ENCODE measurements around the gene ARID5B.

DNA sequence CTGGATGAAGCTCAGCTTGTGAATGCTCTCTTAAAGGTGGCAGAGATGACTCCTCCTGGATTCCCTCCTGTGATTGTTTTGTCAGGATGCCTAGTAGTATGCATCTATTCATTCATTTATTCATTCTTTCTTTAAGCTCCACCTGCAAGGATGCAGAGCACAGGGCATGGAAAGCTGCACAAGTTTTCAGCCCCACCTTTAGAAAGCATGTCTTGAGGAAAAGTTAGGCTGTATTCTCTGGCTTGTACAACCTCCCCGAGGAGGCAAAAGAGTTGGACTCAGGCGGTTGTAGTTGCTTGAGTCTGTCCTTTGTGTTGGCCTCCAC lies 22.4 kb downstream of the ARID5B start:
- TF ChIP-seq POLR2A (IDR thresholded peaks at IDR 0.05) (no peak), CTCF (IDR thresholded peaks at IDR 0.05) (no peak)
